Esophagus muscularis mucosa (tissue), 4 donors: ENCODE data around the gene FAT1. TPM values are rescaled to one million over a fixed set of nuclear protein-coding genes. Genes with fewer than 3 reads are reported as not detected.

Experiments used
- DNase-seq: peaks from one replicate; pipeline ENCODE4 v3.0.0-alpha.2; 2017; ENCODE audit errors: extremely low spot score
- H3K27ac ChIP-seq, 4 donors: fragments of 200-600 bp; sonication (generic); replicated peaks in 1 of 4; 1 replicate in 3 of 4; 2 replicates in 1 of 4; pipeline ENCODE4 v1.5.1; 2016 to 2019; ENCODE audit warnings: mild to moderate bottlenecking in 1 of 4
- H3K27me3 ChIP-seq, 4 donors: fragments of 200-600 bp; sonication (generic); one replicate each; pipeline versions ENCODE4 v1.5.1 to v1.6.0; 2016 to 2019
- H3K36me3 ChIP-seq, 4 donors: fragments of 200-600 bp; sonication (generic); one replicate each; pipeline ENCODE4 v1.5.1; 2016 to 2019
- H3K4me1 ChIP-seq, 4 donors: fragments of 200-600 bp; sonication (generic); one replicate each; pipeline ENCODE4 v1.5.1; 2016 to 2019
- H3K4me3 ChIP-seq, 4 donors: fragments of 200-600 bp; sonication (generic); 1 replicate in 2 of 4; 2 replicates in 2 of 4; pipeline ENCODE4 v1.5.1; 2016 to 2019; ENCODE audit warnings: mild to moderate bottlenecking in 4 of 4, moderate library complexity in 1 of 4
- H3K9me3 ChIP-seq, 4 donors: fragments of 200-600 bp; sonication (generic); 1 replicate in 3 of 4; 2 replicates in 1 of 4; pipeline ENCODE4 v1.5.1; 2016 to 2019
- CTCF ChIP-seq, 3 experiments: fragments of 200-600 bp in 2 of 3; fragments of 450-650 bp in 1 of 3; sonication (generic) in 2 of 3; IDR thresholded peaks; one replicate each; pipeline ENCODE4 v1.5.1; 2017 to 2019; ENCODE audit warnings: antibody characterized with exemption in 3 of 3, mild to moderate bottlenecking in 2 of 3, moderate library complexity in 1 of 3
- EP300 ChIP-seq: sonication (generic); formaldehyde crosslinking; IDR thresholded peaks from one replicate; pipeline ENCODE4 v1.6.1; 2017; ENCODE audit warnings: antibody characterized with exemption
- POLR2A ChIP-seq: fragments of 450-650 bp; IDR thresholded peaks from one replicate; pipeline ENCODE4 v1.6.1; 2017; ENCODE audit warnings: antibody characterized with exemption, moderate library complexity, mild to moderate bottlenecking, low read depth
- POLR2AphosphoS5 ChIP-seq, 2 donors: sonication (generic); formaldehyde crosslinking; IDR thresholded peaks; one replicate each; pipeline ENCODE4 v1.6.1; 2017; ENCODE audit warnings: antibody characterized with exemption in 2 of 2
- WGBS: methylation state at CpG from one replicate; pipeline ENCODE4 v1.1.5; 2018; 5-methylcytosine and 5-hydroxymethylcytosine counted together
- intact Hi-C: fragments of 100-400 bp; cut with DNase I; formaldehyde crosslinking; loops from one replicate; pipeline ENCODE4 v1.15.1; 2023
- total RNA-seq, 4 donors: library from RNA; depleted of rRNA; stranded (reverse); fragments of >200 nt; gene quantifications; one replicate each; pipeline versions ENCODE4 v1.1.0 to v1.2.1, GENCODE V29; 2016

The FAT1 gene
- total RNA-seq, 4 donors from 2014 or later: 145 to 244 (median 200) TPM

GRCh38 chr4:186699298-186699697, 24.4 kb downstream of the FAT1 start:
- no peaks in the 10 kb centered on the region for H3K36me3 ChIP-seq
- no peaks in the 10 kb centered on the region for H3K27me3 ChIP-seq
- no peak for DNase-seq
- 71% methylated on average over 5 of the region's 5 CpGs for WGBS
- no peak for TF ChIP-seq POLR2AphosphoS5 (IDR thresholded peaks at IDR 0.05)
- peaks cover 42 to 71% (median 65%) of the 10 kb centered on the region in 4 donors for H3K4me1 ChIP-seq
- H3K4me3 ChIP-seq: no peak overlapping the region
- H3K9me3 ChIP-seq: no peaks in the 10 kb centered on the region
- intact Hi-C loops: no loop called here
- H3K27ac ChIP-seq: peak overlapping the region in 3 of 4 donors; percentile 18 to 78 (median 27)

GRCh38 chr4:186698525-186698924, 25.1 kb downstream of the FAT1 start:
- no peaks in the 10 kb centered on the region for H3K36me3 ChIP-seq
- intact Hi-C loops: no loop called here
- H3K4me3 ChIP-seq: no peak overlapping the region
- H3K27me3 ChIP-seq: no peaks in the 10 kb centered on the region
- DNase-seq: no peak
- WGBS: 92% methylated on average over 17 of the region's 17 CpGs
- H3K9me3 ChIP-seq: no peaks in the 10 kb centered on the region
- H3K4me1 ChIP-seq: peaks cover 37 to 70% (median 63%) of the 10 kb centered on the region in 4 donors
- TF ChIP-seq POLR2AphosphoS5 (IDR thresholded peaks at IDR 0.05) (no peak), POLR2A (no peak), EP300 (no peak), CTCF (IDR thresholded peaks at IDR 0.05) (no peak)
- peak overlapping the region in 1 of 4 donors; percentile 18 for H3K27ac ChIP-seq

GRCh38 chr4:186698028-186698427, 25.6 kb downstream of the FAT1 start:
- H3K36me3 ChIP-seq: no peaks in the 10 kb centered on the region
- no peak overlapping the region for H3K4me3 ChIP-seq
- no peak for DNase-seq
- intact Hi-C loops: no loop called here
- peaks cover 35 to 70% (median 63%) of the 10 kb centered on the region in 4 donors for H3K4me1 ChIP-seq
- H3K9me3 ChIP-seq: no peaks in the 10 kb centered on the region
- no peak overlapping the region for H3K27ac ChIP-seq
- 90% methylated on average over 12 of the region's 12 CpGs for WGBS
- TF ChIP-seq POLR2A (no peak), EP300 (no peak), POLR2AphosphoS5 (IDR thresholded peaks at IDR 0.05) (no peak), CTCF (IDR thresholded peaks at IDR 0.05) (no peak)
- no peaks in the 10 kb centered on the region for H3K27me3 ChIP-seq

- Histone ChIP-seq H3K27ac (peak overlapping the region in 3 of 4 donors; percentile 23 to 53 (median 47)), H3K4me1 (peaks cover 19 to 45% (median 39%) of the 10 kb centered on the region in 4 donors), H3K4me3 (no peak overlapping the region), H3K9me3 (no peaks in the 10 kb centered on the region), H3K27me3 (no peaks in the 10 kb centered on the region), H3K36me3 (no peaks in the 10 kb centered on the region)
- WGBS: 62% methylated on average over 4 of the region's 4 CpGs
- intact Hi-C loops: no loop called here
- no peak for DNase-seq
- TF ChIP-seq POLR2A: no peak
- TF ChIP-seq EP300: no peak
- no peak for TF ChIP-seq POLR2AphosphoS5 (IDR thresholded peaks at IDR 0.05)
- TF ChIP-seq CTCF (IDR thresholded peaks at IDR 0.05): no peak
These were observed 28.3 kb downstream of the FAT1 start for GRCh38 chr4:186695392-186695791.

GRCh38 chr4:186693894-186694293, 29.8 kb downstream of the FAT1 start:
- TF ChIP-seq EP300: no peak
- TF ChIP-seq POLR2A: no peak
- no peak for TF ChIP-seq POLR2AphosphoS5 (IDR thresholded peaks at IDR 0.05)
- TF ChIP-seq CTCF (IDR thresholded peaks at IDR 0.05): no peak
- WGBS: 86% methylated on average over 3 of the region's 3 CpGs
- no peaks in the 10 kb centered on the region for H3K27me3 ChIP-seq
- H3K27ac ChIP-seq: peak overlapping the region; percentile 37 to 60 (median 52)
- H3K4me3 ChIP-seq: no peak overlapping the region
- H3K4me1 ChIP-seq: peaks cover 17 to 43% (median 38%) of the 10 kb centered on the region in 4 donors
- intact Hi-C loops: no loop called here
- no peaks in the 10 kb centered on the region for H3K9me3 ChIP-seq
- no peak for DNase-seq
- H3K36me3 ChIP-seq: no peaks in the 10 kb centered on the region
